Upper lobe of right lung (tissue), 1 donor: ENCODE measurements around the gene PDLIM7. TPM values are rescaled to one million over a fixed set of nuclear protein-coding genes. Genes with fewer than 3 reads are reported as not detected.

Experiments
- ATAC-seq: fragments of 200-7000 bp; cut with Tn5 transposase; one replicate; pipeline ENCODE4 v1.9.1; 2020; ENCODE audit warnings: mild to moderate bottlenecking, moderate library complexity
- DNase-seq: peaks from one replicate; pipeline ENCODE4 v3.0.0-alpha.2; 2020
- H3K27ac ChIP-seq: fragments of 200-600 bp; one replicate; pipeline ENCODE4 v1.8.0; 2022
- H3K27me3 ChIP-seq: fragments of 200-600 bp; one replicate; pipeline ENCODE4 v1.8.0; 2022; ENCODE audit warnings: mild to moderate bottlenecking
- H3K36me3 ChIP-seq: fragments of 200-600 bp; one replicate; pipeline ENCODE4 v1.8.0; 2022
- H3K4me1 ChIP-seq: fragments of 200-600 bp; one replicate; pipeline ENCODE4 v1.8.0; 2022
- H3K4me3 ChIP-seq: fragments of 200-600 bp; one replicate; pipeline ENCODE4 v1.8.0; 2022; ENCODE audit warnings: mild to moderate bottlenecking
- H3K9me3 ChIP-seq: fragments of 200-600 bp; one replicate; pipeline ENCODE4 v1.8.0; 2022
- CTCF ChIP-seq: fragments of 200-600 bp; IDR thresholded peaks from one replicate; pipeline ENCODE4 v1.8.0; 2022; ENCODE audit warnings: antibody characterized with exemption
- intact Hi-C: fragments of 100-400 bp; cut with DNase I; formaldehyde crosslinking; loops from one replicate; pipeline ENCODE4 v1.11.0; 2022
- total RNA-seq: library from RNA; stranded (reverse); fragmentation: NEBNext Ultra II Directional; extraction: Animal tissue kit (Norgen Biotek cat#: 25700); gene quantifications from one replicate; pipeline ENCODE4 v1.2.1, GENCODE V29; 2021
- donor health status: DM: no; HTN: yes; CAD: no; lungs with severe emphysema.

PDLIM7 gene
- total RNA-seq, 1 donor from 2014 or later, result 59.1 TPM

DNA sequence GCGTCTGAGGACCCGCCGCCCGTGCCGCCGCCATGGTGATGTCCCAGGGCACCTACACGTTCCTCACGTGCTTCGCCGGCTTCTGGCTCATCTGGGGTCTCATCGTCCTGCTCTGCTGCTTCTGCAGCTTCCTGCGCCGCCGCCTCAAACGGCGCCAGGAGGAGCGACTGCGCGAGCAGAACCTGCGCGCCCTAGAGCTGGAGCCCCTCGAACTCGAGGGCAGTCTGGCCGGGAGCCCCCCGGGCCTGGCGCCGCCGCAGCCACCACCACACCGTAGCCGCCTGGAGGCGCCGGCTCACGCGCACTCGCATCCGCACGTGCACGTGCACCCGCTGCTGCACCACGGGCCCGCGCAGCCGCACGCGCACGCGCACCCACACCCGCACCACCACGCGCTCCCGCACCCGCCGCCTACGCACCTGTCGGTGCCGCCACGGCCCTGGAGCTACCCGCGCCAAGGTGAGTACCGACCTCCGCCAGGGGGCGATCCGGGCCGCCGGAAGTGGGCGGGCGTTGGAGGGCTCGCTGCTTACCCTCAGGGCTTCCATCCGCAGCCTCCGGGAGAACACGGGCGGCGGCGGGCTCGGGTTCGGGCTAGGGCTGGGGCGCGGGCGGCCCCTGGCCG is 42.3 kb downstream of the PDLIM7 start:
- ATAC-seq (peak; percentile 68), DNase-seq (peak; percentile 93)
- peak; percentile 64 for TF ChIP-seq CTCF
- peak overlapping the region; percentile 57 for H3K4me3 ChIP-seq
- H3K9me3 ChIP-seq, result no peaks in the 10 kb centered on the region
- peak overlapping the region; percentile 14 for H3K27ac ChIP-seq
- intact Hi-C loops, result loop anchor here (10.0 kb wide), 1 partner anchor 50 kb away; the partner anchor contains the start of genes F12 and PFN3
- H3K4me1 ChIP-seq, result peaks cover 24% of the 10 kb centered on the region
- peaks cover 4% of the 10 kb centered on the region for H3K27me3 ChIP-seq
- no peaks in the 10 kb centered on the region for H3K36me3 ChIP-seq

DNA sequence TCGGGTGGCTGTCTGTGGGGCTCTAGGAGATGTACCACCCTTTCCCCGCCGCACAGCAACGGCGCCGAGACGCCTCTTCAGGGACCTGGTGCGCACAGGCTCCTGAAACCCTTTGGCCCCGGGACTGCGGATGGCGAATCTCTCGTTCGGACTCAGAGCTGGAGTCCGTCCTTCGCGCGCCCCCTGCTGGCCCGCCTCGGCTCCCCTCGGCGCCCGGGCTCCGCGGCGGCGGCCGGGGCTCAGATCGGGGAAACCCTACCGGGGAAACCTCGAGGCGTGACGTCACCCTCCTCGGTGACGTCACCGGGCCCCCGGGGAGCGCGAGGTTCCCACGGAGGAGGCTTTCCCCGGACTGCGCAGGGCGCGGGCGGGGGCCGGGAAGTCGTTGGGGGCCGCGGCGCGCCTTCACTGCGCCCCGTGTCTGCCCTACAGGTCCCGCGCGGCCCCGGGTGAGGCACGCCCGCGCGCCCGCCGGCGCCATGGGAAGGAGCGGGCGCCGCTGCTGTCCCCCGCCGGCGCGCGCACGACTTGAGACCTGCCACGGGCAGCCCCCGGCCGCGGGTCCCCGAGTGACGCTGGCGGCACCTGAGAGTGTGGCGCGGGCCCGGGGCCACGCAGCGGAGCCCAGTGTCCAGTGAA is 42.9 kb downstream of the PDLIM7 start:
- DNase-seq, result peak; percentile 96
- TF ChIP-seq CTCF, result peak; percentile 89
- Histone ChIP-seq H3K4me3 (peak overlapping the region; percentile 57), H3K4me1 (peaks cover 24% of the 10 kb centered on the region), H3K27ac (peak overlapping the region; percentile 14), H3K27me3 (peaks cover 4% of the 10 kb centered on the region), H3K9me3 (no peaks in the 10 kb centered on the region), H3K36me3 (no peaks in the 10 kb centered on the region)
- peak; percentile 84 for ATAC-seq
- intact Hi-C loops, result loop anchor here (10.0 kb wide), 1 partner anchor 50 kb away; the partner anchor contains the start of genes F12 and PFN3

GRCh38 chr5:177453852-177454396 is 43.5 kb downstream of the PDLIM7 start:
- no peak overlapping the region for H3K27ac ChIP-seq
- peaks cover 24% of the 10 kb centered on the region for H3K4me1 ChIP-seq
- peaks cover 4% of the 10 kb centered on the region for H3K27me3 ChIP-seq
- intact Hi-C loops, result loop anchor here (10.0 kb wide), 1 partner anchor 49 kb away; the partner anchor contains the start of genes F12 and PFN3
- DNase-seq (no peak), ATAC-seq (no peak)
- peak overlapping the region; percentile 57 for H3K4me3 ChIP-seq
- TF ChIP-seq CTCF, result no peak
- no peaks in the 10 kb centered on the region for H3K9me3 ChIP-seq
- no peaks in the 10 kb centered on the region for H3K36me3 ChIP-seq

DNA sequence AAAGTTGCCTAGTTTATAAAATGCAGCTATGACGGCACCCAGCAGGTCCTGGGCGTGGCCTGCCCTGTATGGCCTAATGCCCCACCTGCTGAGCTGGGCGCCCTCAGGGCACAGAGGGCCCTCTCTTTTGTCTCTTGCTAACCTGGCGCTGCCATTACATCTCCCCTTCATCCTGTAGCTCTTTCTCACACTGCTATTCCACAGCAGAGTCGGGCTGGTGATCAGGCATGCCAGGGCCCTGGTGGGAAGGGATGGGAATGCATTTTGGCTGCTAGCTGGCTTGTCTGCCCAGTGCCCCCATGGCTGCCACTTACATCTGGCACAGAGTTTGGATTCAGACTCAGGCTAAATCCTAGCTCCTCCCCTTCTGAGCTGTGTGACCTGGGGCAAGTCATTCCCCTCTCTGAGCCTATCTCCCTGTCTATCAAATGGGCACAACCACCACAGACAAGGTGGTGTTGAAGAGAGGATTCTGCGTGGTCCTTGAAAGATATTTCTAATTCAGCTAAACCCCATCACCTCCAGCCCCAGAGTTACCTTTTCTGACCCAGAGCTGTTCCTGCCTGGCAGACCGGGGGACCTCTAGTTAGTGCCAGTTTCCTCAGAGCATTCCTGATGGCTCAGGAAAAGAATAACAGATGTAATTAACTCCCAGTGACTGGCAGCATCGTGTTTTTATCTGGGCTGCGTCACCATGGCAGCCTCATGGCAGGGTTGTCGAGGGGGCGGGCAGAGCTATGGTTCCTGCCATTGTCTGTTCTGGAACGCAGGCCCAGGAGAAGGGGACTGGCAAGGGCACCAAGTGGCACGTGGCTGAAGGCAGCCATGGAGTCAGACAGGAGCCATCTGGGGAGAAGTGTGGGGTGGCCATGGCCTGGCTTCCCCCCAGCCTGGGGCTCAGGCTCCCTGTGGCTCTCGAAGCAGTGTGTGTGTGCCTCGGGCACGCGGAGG is 44.4 kb downstream of the PDLIM7 start:
- H3K9me3 ChIP-seq, result no peaks in the 10 kb centered on the region
- H3K4me3 ChIP-seq, result no peak overlapping the region
- H3K36me3 ChIP-seq, result no peaks in the 10 kb centered on the region
- ATAC-seq (no peak), DNase-seq (no peak)
- peaks cover 26% of the 10 kb centered on the region for H3K4me1 ChIP-seq
- no peak for TF ChIP-seq CTCF
- H3K27ac ChIP-seq, result no peak overlapping the region
- intact Hi-C loops, result loop anchor here (10.0 kb wide), 1 partner anchor 48 kb away; the partner anchor contains the start of genes F12 and PFN3
- peaks cover 9% of the 10 kb centered on the region for H3K27me3 ChIP-seq
